PC-3 (cell line): Measurements from ENCODE around the gene PIK3C3.

Experiments used
- EZH2 ChIP-seq: fragments of 300-600 bp; sonication (generic); IDR thresholded peaks from one replicate; pipeline ENCODE4 v1.6.1; 2017; ENCODE audit warnings: antibody characterized with exemption, mild to moderate bottlenecking, low read length; ENCODE audit not compliant: unreplicated experiment
- TF ChIP-seq, protein P1 (sequence below): fragments of 300-600 bp; sonication (generic); conservative IDR thresholded peaks from 2 replicates; pipeline ENCODE4 v1.5.1; 2017; ENCODE audit warnings: antibody characterized with exemption, low read depth, mild to moderate bottlenecking, low read length

DNA sequence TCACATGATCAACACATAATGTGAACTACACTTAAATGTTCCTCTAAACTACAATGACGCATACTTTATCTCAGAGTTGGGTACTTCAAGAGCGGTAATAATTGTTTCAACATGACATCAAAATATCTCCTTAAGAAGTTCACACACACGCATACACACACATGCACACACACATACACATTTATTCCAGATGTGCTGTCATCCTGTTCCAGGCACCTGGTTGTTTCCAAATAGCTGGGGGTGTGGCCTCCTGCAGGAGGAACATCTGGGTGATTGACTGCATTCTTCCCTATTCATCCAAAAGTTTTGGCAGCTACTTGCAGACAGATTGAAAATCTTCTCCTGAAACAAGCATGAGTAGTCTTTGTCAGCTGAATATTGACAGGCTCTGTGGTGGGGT is 37.9 kb upstream of the PIK3C3 start:
- TF ChIP-seq, protein P1, sequence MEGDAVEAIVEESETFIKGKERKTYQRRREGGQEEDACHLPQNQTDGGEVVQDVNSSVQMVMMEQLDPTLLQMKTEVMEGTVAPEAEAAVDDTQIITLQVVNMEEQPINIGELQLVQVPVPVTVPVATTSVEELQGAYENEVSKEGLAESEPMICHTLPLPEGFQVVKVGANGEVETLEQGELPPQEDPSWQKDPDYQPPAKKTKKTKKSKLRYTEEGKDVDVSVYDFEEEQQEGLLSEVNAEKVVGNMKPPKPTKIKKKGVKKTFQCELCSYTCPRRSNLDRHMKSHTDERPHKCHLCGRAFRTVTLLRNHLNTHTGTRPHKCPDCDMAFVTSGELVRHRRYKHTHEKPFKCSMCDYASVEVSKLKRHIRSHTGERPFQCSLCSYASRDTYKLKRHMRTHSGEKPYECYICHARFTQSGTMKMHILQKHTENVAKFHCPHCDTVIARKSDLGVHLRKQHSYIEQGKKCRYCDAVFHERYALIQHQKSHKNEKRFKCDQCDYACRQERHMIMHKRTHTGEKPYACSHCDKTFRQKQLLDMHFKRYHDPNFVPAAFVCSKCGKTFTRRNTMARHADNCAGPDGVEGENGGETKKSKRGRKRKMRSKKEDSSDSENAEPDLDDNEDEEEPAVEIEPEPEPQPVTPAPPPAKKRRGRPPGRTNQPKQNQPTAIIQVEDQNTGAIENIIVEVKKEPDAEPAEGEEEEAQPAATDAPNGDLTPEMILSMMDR, result no peak
- no peak for TF ChIP-seq EZH2
